HG02678 (cell line): Measurements from ENCODE around the gene MYOG.

ENCODE experiments used
- ATAC-seq: cut with Tn5 transposase; IDR thresholded peaks from one replicate; pipeline ENCODE4 v1.9.1; 2021; ENCODE audit warnings: mild to moderate bottlenecking, moderate library complexity; ENCODE audit not compliant: unreplicated experiment

MYOG gene

DNA sequence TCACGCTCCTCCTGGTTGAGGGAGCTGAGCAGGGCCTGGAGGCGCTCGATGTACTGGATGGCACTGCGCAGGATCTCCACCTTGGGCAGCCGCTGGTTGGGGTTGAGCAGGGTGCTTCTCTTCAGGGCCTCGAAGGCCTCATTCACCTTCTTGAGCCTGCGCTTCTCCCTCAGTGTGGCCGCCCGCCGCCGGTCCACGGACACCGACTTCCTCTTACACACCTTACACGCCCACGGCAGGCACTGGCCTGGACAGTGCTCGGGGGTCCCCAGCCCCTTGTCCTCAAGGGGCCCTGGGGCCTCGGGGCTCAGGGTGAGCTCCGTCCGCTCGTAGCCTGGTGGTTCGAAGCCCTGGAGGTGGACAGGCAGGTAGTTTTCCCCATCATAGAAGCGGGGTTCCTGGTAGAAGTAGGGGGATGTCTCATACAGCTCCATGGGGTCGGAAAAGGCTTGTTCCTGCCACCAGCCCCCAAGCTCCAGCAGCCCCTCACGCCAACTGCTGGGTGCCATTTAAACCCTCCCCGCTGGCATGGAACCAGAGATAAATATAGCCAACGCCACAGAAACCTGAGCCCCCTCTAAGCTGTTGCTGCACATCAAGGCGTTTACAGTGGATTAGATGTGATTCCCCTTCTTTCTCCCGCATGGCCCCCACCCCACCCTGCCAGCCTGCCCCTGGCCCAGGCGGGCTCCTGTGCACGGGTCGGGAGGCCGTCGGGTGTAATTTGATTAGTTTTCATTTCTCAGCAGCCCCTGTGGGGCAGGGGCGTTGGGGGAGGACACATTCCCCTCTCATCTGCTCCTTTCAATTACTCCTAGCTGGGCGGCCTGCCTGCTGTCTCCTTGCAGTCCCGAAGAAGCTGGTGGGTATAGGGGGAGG lies at the start of gene MYOG:
MYOG (minus strand) TSS at position 485 of the 879 bp plus-strand sequence; CDS start at position 434, 51 bp downstream.
- no peak for ATAC-seq

DNA sequence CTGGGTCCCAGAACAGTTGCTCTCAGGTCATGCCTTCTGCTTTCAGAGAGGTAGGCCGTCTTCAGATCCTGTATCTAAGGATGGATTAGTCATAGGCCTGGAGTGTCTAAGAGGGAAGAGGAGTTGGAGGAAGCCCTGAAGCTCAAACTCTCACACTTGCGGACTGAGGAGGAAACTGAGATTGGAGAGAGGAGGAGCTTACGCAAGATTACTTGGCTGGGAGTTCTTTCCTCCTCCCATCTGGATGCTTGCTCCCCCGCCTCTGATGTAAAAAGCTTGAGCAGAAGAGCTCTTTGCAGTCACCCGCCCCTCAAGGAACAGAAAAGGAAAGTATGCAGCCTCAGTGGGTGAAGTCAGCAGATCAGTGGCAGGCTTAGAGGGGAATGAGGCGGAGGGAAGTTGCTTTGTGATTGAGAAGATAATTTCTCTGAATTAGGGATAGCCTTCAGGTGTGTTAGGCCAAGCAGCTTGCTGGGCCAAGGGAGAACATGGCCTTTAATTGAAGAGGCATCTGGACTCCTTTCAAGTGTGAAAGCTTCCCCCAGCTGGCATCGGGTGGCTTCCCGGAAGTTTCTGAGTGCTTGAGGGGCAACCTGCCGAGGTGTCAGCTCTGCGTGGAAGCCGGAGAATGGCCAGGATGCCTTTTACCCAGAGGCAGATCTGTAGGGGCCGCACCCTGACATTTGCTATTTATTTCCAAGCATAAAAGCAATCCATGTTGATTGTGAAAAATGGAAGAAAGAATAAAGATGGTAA lies 48.3 kb upstream of the MYOG start:
- ATAC-seq = no peak

DNA sequence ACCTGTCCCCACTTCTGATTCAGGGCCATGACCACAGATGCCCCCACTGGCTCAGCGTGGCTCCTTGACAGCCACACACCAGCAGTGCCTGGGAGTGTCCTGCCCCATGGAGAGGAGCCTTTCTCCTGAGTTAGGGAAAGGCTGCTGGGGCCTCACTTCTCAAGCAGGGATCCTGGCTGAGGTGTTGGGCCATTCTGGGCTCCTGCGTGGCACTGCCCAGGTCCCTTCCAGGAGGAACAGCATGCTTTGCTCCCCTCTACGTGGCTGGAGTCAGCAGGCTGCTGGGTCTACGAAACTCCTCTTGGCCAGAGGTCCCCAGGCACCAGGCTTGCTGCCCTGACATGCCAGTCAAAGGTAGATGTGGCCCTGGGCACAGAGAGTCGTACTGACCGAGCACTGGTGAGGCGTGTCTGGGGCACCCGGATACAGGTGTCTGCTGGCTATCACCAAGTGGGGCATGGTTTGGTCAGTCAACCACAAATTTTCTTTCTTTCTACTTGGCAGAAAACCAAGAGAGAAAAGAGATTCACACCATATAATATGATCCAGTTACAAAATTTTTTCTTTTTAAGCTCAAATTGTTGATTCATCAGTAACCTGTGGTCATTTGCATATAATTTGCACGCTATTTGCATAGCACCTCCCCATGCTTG lies 45.9 kb upstream of the MYOG start:
- no peak for ATAC-seq

GRCh38 chr1:203130358-203130985 lies 44.7 kb upstream of the MYOG start:
- no peak for ATAC-seq

DNA sequence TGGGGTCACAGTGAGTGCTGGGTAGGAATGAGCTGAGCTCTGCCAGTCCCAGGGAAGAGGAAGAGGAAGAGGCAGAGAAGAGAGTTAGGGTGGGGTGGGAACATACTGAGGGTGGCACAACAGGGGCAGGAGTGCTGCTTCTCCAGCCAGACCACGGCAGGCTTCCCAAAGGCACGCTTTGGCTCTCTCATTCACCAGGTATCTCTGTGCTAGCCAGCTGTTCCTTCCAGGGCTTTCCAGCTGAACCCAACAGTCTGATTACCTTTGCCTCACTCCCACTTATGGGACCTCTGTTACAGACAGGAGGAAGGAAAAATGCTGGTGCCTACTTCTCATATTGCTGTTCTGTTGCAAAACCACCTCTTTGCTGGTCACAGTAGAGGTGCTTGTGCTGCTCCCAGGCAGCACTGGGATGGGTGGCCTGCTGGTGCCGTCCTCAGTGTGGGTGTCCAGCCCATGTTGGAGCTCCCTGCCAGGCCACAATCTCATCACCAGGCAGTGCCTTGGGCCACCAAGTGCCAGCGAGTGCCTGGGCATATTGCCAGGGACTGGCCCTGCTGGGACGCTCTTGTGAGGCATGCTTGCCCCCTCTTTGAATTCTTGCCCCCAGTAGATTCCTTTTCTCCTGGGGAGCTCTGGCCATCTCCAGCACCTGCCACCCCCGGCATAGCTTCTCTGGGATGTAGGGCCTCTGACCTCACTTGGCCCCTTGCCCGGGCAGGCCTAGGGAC lies 43.9 kb upstream of the MYOG start:
- no peak for ATAC-seq

DNA sequence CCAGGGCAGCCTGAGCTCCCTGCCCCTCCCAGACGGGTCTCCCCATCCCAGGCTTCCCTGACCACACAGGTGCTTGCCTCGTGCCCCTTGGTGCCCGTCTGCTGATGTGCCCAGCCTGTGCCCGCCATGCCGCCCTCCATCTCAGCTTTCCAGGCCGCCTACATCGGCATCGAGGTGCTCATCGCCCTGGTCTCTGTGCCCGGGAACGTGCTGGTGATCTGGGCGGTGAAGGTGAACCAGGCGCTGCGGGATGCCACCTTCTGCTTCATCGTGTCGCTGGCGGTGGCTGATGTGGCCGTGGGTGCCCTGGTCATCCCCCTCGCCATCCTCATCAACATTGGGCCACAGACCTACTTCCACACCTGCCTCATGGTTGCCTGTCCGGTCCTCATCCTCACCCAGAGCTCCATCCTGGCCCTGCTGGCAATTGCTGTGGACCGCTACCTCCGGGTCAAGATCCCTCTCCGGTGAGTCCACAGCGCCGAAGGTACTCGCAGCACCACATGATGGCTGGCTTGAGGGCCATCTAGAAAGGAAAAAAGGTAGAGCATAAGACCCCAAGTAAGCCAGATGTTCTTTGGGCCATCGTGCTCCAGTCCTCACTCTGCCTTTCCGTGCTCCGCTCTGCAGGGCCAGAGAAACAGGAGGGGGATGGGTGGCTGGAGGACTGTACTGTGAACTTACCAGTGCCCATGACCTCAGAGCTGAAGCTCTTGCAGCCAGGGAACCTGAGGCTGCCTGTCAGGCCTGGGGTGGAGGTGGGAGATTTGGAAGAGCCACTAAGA lies 43.1 kb upstream of the MYOG start:
- no peak for ATAC-seq

DNA sequence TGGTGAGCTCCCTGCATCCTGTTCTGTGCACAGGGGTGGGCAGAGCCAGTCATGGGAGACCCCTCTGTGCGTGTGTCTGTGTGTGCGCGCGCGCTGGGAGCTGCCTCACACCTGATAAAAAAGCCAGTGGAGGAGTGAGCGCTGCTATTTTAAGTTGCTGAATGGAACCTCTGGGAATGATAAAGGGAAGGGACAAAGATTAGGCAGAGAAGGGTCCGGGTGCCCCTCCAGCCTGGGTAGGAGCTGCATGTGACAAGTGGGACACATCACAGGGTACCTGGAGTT lies 42.6 kb upstream of the MYOG start:
- ATAC-seq = no peak

DNA sequence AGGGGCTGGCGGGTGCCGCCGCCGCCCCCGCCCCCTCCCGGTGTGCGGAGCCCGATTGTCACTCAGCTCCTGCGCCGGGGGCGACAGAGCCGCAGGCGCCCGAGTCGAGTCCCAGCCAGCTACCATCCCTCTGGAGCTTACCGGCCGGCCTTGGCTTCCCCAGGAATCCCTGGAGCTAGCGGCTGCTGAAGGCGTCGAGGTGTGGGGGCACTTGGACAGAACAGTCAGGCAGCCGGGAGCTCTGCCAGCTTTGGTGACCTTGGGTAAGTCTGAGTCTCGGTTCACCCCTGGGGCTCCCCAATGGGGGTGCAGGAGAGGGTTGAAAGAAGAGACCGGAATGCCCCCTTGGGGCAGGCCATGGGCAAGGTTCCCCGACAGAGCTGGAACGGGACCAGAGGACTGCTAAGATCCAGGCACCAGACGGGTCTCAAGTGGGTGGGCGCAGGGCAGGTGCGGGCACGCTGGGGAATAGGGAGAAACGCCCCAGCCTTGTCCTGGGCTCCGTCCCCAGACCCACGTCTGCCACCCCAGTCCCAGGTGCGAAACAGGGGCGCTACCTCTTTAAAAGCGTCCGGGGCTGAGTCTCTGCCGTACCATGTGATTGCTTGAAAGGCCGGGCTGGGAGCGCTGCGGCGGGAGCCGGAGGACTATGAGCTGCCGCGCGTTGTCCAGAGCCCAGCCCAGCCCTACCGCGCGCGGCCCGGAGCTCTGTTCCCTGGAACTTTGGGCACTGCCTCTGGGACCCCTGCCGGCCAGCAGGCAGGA lies 42.0 kb upstream of the MYOG start, which contains the start of gene ADORA1:
ADORA1 (plus strand) TSS at position 61 of the 765 bp plus-strand sequence. CDS start 1,116 bp downstream, outside the sequence.
- ATAC-seq = no peak

DNA sequence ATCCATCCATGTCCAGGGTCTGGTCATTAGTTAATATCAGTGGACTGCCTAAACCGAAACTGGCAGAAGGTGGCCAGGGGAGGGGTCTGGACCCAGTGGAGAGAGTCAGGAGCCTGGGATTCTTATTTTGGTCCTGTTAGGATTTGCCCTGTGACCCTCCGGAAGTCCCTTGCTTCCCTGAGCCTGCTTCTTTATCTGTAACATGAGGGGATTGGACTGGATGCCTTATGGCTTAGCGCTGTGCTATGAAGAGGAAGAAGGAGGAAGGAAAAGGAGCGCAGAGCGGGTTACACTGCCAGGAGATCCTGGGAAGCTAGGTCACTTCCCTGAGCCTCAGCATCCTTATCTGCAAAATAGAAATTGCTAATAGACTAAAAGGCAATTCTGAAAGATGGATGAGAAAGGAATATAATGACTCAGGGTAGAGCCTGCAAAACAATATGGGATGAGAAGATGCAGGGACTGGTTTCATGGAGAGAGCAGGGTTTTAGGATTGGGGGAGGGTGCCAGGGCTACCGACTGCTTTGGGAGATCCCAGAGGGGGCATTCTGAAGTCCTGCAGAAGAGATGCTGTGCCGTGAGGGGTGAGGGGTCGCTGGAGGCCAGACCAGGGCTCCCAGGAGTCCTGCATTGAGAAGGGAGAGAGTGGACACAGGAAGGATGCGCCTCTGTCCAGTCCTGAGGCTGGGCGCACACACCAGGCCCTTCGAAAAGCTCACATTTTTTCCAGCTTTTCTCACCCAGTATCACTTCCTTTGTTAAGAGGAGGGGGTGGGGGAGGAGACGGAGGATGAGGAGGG lies 41.3 kb upstream of the MYOG start:
- ATAC-seq = no peak

GRCh38 chr1:203126151-203126865 lies 40.5 kb upstream of the MYOG start:
- no peak for ATAC-seq

DNA sequence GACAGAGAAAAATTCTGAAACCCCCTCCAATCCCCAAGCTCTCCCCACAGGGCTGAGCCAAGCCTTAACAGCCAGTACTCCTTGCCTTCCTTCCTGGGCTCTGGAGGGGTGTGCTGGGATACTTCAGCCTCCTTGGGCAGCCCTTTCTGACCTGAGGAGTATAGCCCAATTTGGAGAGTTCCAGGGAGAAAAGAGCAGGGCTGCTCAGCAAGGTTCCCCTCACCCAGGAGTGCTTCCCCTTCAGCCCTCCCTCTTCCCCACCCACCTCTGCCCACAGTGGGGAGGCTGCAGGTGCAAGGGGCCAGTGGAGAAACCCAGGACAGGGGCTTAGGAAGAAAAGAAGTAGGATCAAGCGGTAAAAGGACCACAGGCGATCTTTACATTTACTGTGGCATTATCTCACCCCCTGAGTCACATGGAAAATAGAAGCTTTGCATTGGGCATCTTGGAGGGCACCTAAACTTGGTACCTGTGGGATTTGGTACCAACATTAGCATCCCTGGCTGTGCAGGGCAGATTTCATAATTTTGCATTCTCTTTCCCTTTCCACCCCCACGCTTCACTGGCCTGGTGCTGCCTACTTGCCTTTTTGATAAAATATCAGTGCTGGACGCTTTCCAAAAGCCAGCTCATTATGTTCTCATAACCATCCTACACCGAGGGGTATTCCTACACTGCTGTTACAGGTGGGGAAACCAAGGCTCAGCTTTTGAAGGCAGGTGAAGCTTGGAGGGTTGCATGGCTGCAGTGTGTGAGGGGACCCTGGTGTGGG lies 38.9 kb upstream of the MYOG start:
- ATAC-seq = no peak

- no peak for ATAC-seq
Measured at GRCh38 chr1:203124011-203124410, 38.2 kb upstream of the MYOG start.

- ATAC-seq = no peak
Measured at GRCh38 chr1:203122159-203122558, 36.3 kb upstream of the MYOG start.

DNA sequence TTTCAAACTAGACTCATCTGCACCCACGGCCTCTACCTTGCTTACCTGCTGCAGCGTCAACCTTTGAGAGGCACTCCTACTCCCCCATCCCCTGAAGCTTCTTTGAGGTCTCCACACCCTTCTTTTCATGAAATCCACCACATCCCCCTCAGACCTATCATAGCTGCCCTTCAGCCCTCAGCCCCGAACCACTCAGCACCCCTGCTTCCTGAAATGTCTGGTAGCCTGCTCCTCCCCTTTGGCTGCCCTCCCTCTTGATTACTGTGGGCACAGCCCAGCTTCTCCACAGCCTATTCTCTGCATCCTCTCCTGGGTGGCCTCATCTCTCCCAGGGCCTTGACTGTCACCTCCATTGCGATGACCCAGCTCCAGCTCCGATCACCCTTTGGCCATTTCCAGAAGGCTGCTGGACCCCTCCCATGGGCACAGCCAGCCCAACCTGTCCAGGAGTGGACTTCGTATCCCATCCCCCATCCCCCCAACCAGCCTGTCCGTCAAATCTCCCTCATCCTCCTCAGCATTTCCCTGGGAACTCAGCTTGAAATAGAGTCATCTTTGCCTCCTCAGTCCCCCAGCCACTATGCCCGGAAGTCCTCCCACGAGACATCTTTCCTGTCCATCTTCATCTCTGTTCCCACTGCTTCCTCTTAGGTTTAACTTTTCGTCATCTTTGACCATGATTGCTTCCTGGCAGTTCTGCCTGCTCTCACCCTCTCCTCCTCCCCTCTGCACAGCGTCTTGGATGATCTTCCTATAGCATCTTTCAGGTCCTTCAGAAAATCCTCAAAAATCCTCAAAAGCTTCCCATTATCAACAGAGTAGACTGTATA lies 35.6 kb upstream of the MYOG start:
- no peak for ATAC-seq

- no peak for ATAC-seq
Measured at GRCh38 chr1:203120325-203121153, 34.7 kb upstream of the MYOG start.
